Natural killer cell (primary cell): ENCODE results near the gene PPIL1. TPM values are rescaled to one million over a fixed set of nuclear protein-coding genes. Genes with fewer than 3 reads are reported as not detected.

Experiments
- ATAC-seq, 3 donors: fragments of 150-1000 bp in 2 of 3; fragments of 200-7000 bp in 1 of 3; cut with Tn5 transposase; 1 replicate in 1 of 3; 2 replicates in 2 of 3; pipeline ENCODE4 v1.10.0; 2021; ENCODE audit warnings: mild to moderate bottlenecking in 2 of 3, moderate library complexity in 2 of 3
- DNase-seq, 2 donors: peaks; one replicate each; pipeline versions ENCODE4 v3.0.0 to v3.0.0-alpha.2; 2013 to 2021; ENCODE audit warnings: mixed read lengths in 1 of 2
- H3K27ac ChIP-seq: one replicate; pipeline ENCODE4 v1.5.1; 2013; ENCODE audit warnings: mild to moderate bottlenecking, low read length
- H3K27me3 ChIP-seq: one replicate; pipeline ENCODE4 v1.6.1; 2013; ENCODE audit warnings: low read length; ENCODE audit not compliant: control insufficient read depth, insufficient read depth
- H3K36me3 ChIP-seq: one replicate; pipeline ENCODE4 v1.6.1; 2013; ENCODE audit warnings: low read length; ENCODE audit not compliant: control insufficient read depth, insufficient read depth
- H3K4me1 ChIP-seq: one replicate; pipeline ENCODE4 v1.6.1; 2013; ENCODE audit warnings: low read length; ENCODE audit not compliant: control insufficient read depth, insufficient read depth
- H3K4me3 ChIP-seq: one replicate; pipeline ENCODE4 v1.5.1; 2013; ENCODE audit warnings: low read length
- H3K9me3 ChIP-seq: one replicate; pipeline ENCODE4 v1.6.1; 2013; ENCODE audit warnings: low read length; ENCODE audit not compliant: control insufficient read depth, insufficient read depth
- H3K27ac Mint-ChIP-seq, 2 donors: one replicate each; pipeline ENCODE4 v1.8.0; 2022; ENCODE audit warnings: mild to moderate bottlenecking in 2 of 2, mixed read lengths in 2 of 2, moderate library complexity in 1 of 2
- H3K27me3 Mint-ChIP-seq, 2 donors: one replicate each; pipeline ENCODE4 v1.8.0; 2022; ENCODE audit warnings: low read depth in 2 of 2, mixed read lengths in 2 of 2
- H3K36me3 Mint-ChIP-seq: one replicate; pipeline ENCODE4 v1.8.0; 2022; ENCODE audit warnings: mixed read lengths
- H3K4me1 Mint-ChIP-seq, 2 donors: one replicate each; pipeline ENCODE4 v1.8.0; 2022; ENCODE audit warnings: mixed read lengths in 2 of 2
- H3K4me3 Mint-ChIP-seq: one replicate; pipeline ENCODE4 v1.8.0; 2022; ENCODE audit warnings: mild to moderate bottlenecking, moderate library complexity, mixed read lengths
- H3K9me3 Mint-ChIP-seq, 2 donors: one replicate each; pipeline ENCODE4 v1.8.0; 2022; ENCODE audit warnings: mixed read lengths in 2 of 2
- WGBS: methylation state at CpG from one replicate; pipeline ENCODE4 v1.1.7; 2013; ENCODE audit warnings: missing lambda C conversion rate; ENCODE audit not compliant: insufficient coverage; 5-methylcytosine and 5-hydroxymethylcytosine counted together
- intact Hi-C: fragments of 100-400 bp; cut with micrococcal nuclease; formaldehyde crosslinking; loops from one replicate; pipeline ENCODE4 v1.14.2; 2022
- total RNA-seq, 4 donors: library from RNA; stranded (reverse); fragments of 120-200 nt in 1 of 4; gene quantifications; one replicate each; pipeline versions ENCODE4 v1.2.3 to v1.2.4, GENCODE V29; 2013 to 2022
- TF ChIP-seq, protein P1 (sequence below): fragments of 200-600 bp; IDR thresholded peaks from one replicate; pipeline ENCODE4 v1.8.0; 2022; ENCODE audit warnings: antibody characterized with exemption

PPIL1 gene
- total RNA-seq, 3 donors from 2014 or later (not counting 1 experiment from before 2014, with no cell fraction given) = 2.6 to 5.2 (median 5.1) TPM

- H3K4me3 Mint-ChIP-seq = no peak overlapping the region
- ATAC-seq (no peak), DNase-seq (no peak)
- intact Hi-C loops = no loop called here
- no peaks in the 10 kb centered on the region for H3K36me3 ChIP-seq
- no peaks in the 10 kb centered on the region for H3K36me3 Mint-ChIP-seq
- peaks cover 9% of the 10 kb centered on the region for H3K4me1 ChIP-seq
- H3K27me3 Mint-ChIP-seq = peaks cover 29% of the 10 kb centered on the region in 2 donors
- no peak overlapping the region for H3K27ac ChIP-seq
- H3K9me3 Mint-ChIP-seq = no peaks in the 10 kb centered on the region
- TF ChIP-seq, protein P1, sequence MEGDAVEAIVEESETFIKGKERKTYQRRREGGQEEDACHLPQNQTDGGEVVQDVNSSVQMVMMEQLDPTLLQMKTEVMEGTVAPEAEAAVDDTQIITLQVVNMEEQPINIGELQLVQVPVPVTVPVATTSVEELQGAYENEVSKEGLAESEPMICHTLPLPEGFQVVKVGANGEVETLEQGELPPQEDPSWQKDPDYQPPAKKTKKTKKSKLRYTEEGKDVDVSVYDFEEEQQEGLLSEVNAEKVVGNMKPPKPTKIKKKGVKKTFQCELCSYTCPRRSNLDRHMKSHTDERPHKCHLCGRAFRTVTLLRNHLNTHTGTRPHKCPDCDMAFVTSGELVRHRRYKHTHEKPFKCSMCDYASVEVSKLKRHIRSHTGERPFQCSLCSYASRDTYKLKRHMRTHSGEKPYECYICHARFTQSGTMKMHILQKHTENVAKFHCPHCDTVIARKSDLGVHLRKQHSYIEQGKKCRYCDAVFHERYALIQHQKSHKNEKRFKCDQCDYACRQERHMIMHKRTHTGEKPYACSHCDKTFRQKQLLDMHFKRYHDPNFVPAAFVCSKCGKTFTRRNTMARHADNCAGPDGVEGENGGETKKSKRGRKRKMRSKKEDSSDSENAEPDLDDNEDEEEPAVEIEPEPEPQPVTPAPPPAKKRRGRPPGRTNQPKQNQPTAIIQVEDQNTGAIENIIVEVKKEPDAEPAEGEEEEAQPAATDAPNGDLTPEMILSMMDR = no peak
- 78% methylated on average over 17 of the region's 17 CpGs for WGBS
- H3K9me3 ChIP-seq = no peaks in the 10 kb centered on the region
- peaks cover 17% of the 10 kb centered on the region for H3K27me3 ChIP-seq
- peaks cover 0 to 8% of the 10 kb centered on the region in 2 donors for H3K4me1 Mint-ChIP-seq
- H3K4me3 ChIP-seq = no peak overlapping the region
- no peak overlapping the region for H3K27ac Mint-ChIP-seq
Observed at GRCh38 chr6:36834576-36835341, 39.8 kb downstream of the PPIL1 start.

GRCh38 chr6:36833182-36833789, 41.3 kb downstream of the PPIL1 start:
- H3K27ac ChIP-seq = no peak overlapping the region
- Mint-ChIP-seq H3K9me3 (no peaks in the 10 kb centered on the region), H3K36me3 (no peaks in the 10 kb centered on the region), H3K27ac (no peak overlapping the region), H3K4me3 (no peak overlapping the region), H3K4me1 (no peaks in the 10 kb centered on the region), H3K27me3 (peaks cover 21 to 23% of the 10 kb centered on the region in 2 donors)
- 86% methylated on average over 5 of the region's 7 CpGs for WGBS
- peaks cover 5% of the 10 kb centered on the region for H3K27me3 ChIP-seq
- intact Hi-C loops = no loop called here
- TF ChIP-seq, protein P1 = no peak
- H3K36me3 ChIP-seq = no peaks in the 10 kb centered on the region
- ATAC-seq = no peak
- no peak overlapping the region for H3K4me3 ChIP-seq
- no peak for DNase-seq
- no peaks in the 10 kb centered on the region for H3K9me3 ChIP-seq
- no peaks in the 10 kb centered on the region for H3K4me1 ChIP-seq

- no peak overlapping the region for H3K27ac ChIP-seq
- Mint-ChIP-seq H3K9me3 (no peaks in the 10 kb centered on the region), H3K4me3 (no peak overlapping the region), H3K4me1 (peaks cover 8% of the 10 kb centered on the region in 2 donors), H3K36me3 (no peaks in the 10 kb centered on the region), H3K27ac (no peak overlapping the region), H3K27me3 (peaks cover 11 to 14% of the 10 kb centered on the region in 2 donors)
- WGBS = 92% methylated on average over 5 of the region's 5 CpGs
- no peak overlapping the region for H3K4me3 ChIP-seq
- ATAC-seq = no peak
- TF ChIP-seq, protein P1 = no peak
- H3K36me3 ChIP-seq = no peaks in the 10 kb centered on the region
- H3K9me3 ChIP-seq = no peaks in the 10 kb centered on the region
- H3K27me3 ChIP-seq = no peaks in the 10 kb centered on the region
- no peak for DNase-seq
- intact Hi-C loops = no loop called here
- H3K4me1 ChIP-seq = peaks cover 8% of the 10 kb centered on the region
Observed at GRCh38 chr6:36832313-36832712, 42.3 kb downstream of the PPIL1 start.
